SK-N-SH treated with all-trans-retinoic acid at 6 μM for 48 hours (cell line): ENCODE measurements around the gene CNIH1.
"Not testable (repeated sequence)": the region's sequence is repeated elsewhere in the genome, so short reads cannot be mapped to it uniquely, and the experiment has no call there.

Experiments used
- ATAC-seq: fragments of 200-7000 bp; cut with Tn5 transposase; 3 replicates; pipeline ENCODE4 v1.9.1; 2020; ENCODE audit warnings: mild to moderate bottlenecking, moderate library complexity
- ARNTL ChIP-seq: fragments of 450-650 bp; formaldehyde crosslinking; IDR thresholded peaks from 2 replicates; pipeline ENCODE4 v1.5.0; 2020; ENCODE audit warnings: low read depth, mild to moderate bottlenecking, moderate library complexity, borderline replicate concordance
- BACH2 ChIP-seq: fragments of 250-450 bp; sonication (Bioruptor Pico); IDR thresholded peaks from 2 replicates; pipeline ENCODE4 v1.9.0; 2021; ENCODE audit warnings: mild to moderate bottlenecking, borderline replicate concordance
- CSDC2 ChIP-seq: fragments of 250-450 bp; sonication (Bioruptor Pico); IDR thresholded peaks from 2 replicates; pipeline ENCODE4 v1.5.0; 2020; ENCODE audit warnings: mild to moderate bottlenecking, moderate library complexity
- ISL1 ChIP-seq: fragments of 250-450 bp; sonication (Bioruptor Pico); IDR thresholded peaks from 2 replicates; pipeline ENCODE4 v2.1.2; 2022; ENCODE audit warnings: mild to moderate bottlenecking, moderate library complexity
- OSR1 ChIP-seq: fragments of 250-450 bp; sonication (Bioruptor Pico); IDR thresholded peaks from 2 replicates; pipeline ENCODE4 v1.8.0; 2022; ENCODE audit warnings: moderate library complexity, mild to moderate bottlenecking, inconsistent platforms
- PPARA ChIP-seq: fragments of 250-450 bp; sonication (Bioruptor Pico); IDR thresholded peaks from 2 replicates; pipeline ENCODE4 v1.5.0; 2020; ENCODE audit warnings: mild to moderate bottlenecking, borderline replicate concordance
- RARB ChIP-seq: fragments of 250-450 bp; sonication (Bioruptor Pico); IDR thresholded peaks from 2 replicates; pipeline ENCODE4 v1.8.0; 2021; ENCODE audit warnings: mild to moderate bottlenecking, moderate library complexity
- SNAI2 ChIP-seq: fragments of 250-450 bp; sonication (Bioruptor Pico); IDR thresholded peaks from 2 replicates; pipeline ENCODE4 v1.5.0; 2020; ENCODE audit warnings: mild to moderate bottlenecking, moderate library complexity
- TCF4 ChIP-seq: fragments of 250-450 bp; sonication (Bioruptor Pico); IDR thresholded peaks from 2 replicates; pipeline ENCODE4 v1.8.0; 2021; ENCODE audit warnings: mild to moderate bottlenecking, moderate library complexity, borderline replicate concordance
- TOX ChIP-seq: fragments of 250-450 bp; sonication (Bioruptor Pico); IDR thresholded peaks from 2 replicates; pipeline ENCODE4 v1.8.0; 2021; ENCODE audit warnings: mild to moderate bottlenecking, moderate library complexity, borderline replicate concordance
- ZC3H10 ChIP-seq: fragments of 250-450 bp; sonication (Bioruptor Pico); IDR thresholded peaks from 2 replicates; pipeline ENCODE4 v1.5.1; 2021; ENCODE audit warnings: mild to moderate bottlenecking, moderate library complexity
- ZFP3 ChIP-seq: fragments of 250-450 bp; sonication (Bioruptor Pico); IDR thresholded peaks from 2 replicates; pipeline ENCODE4 v1.5.0; 2020; ENCODE audit warnings: mild to moderate bottlenecking, moderate library complexity
- ZFP30 ChIP-seq: fragments of 450-650 bp; formaldehyde crosslinking; IDR thresholded peaks from 2 replicates; pipeline ENCODE4 v1.5.0; 2022; ENCODE audit warnings: mild to moderate bottlenecking, moderate library complexity
- ZNF565 ChIP-seq: fragments of 450-650 bp; formaldehyde crosslinking; conservative IDR thresholded peaks from 2 replicates; pipeline ENCODE4 v1.5.0; 2020; ENCODE audit warnings: low read depth, mild to moderate bottlenecking, moderate library complexity
- ZNF70 ChIP-seq: fragments of 450-650 bp; formaldehyde crosslinking; IDR thresholded peaks from 2 replicates; pipeline ENCODE4 v1.5.0; 2020; ENCODE audit warnings: mild to moderate bottlenecking, moderate library complexity
- ZNF8 ChIP-seq: fragments of 450-650 bp; formaldehyde crosslinking; IDR thresholded peaks from 2 replicates; pipeline ENCODE4 v1.5.0; 2020; ENCODE audit warnings: mild to moderate bottlenecking, moderate library complexity
- TF ChIP-seq, protein P1 (sequence below): fragments of 250-450 bp; sonication (Bioruptor Pico); IDR thresholded peaks from 2 replicates; pipeline ENCODE4 v1.8.0; 2021; ENCODE audit warnings: low read depth, mild to moderate bottlenecking, moderate library complexity, borderline replicate concordance
- TF ChIP-seq, protein P2 (sequence below): fragments of 250-450 bp; sonication (Bioruptor Pico); IDR thresholded peaks from 2 replicates; pipeline ENCODE4 v1.8.0; 2020; ENCODE audit warnings: mild to moderate bottlenecking, moderate library complexity, borderline replicate concordance
- TF ChIP-seq, protein P3 (sequence below): fragments of 250-450 bp; sonication (Bioruptor Pico); IDR thresholded peaks from 2 replicates; pipeline ENCODE4 v1.5.1; 2020; ENCODE audit warnings: low read depth, mild to moderate bottlenecking, moderate library complexity

CNIH1 gene

DNA sequence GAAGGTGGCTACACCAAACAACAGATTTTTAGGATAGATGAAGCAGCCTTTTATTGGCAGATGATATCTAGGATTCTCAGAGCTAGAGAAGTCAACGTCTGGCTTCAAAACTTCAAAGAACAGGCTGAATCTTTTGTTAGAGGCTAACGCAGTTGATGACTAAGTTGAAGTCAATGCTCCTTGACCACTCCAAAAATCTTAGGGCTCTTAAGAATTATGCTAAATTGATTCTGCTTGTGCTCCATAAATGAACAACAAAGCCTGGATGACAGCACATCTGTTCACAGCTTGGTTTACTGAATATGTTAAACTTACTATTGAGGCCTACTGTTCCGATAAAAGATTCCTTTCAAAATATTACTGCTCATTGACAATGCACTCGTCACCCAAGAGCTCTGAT lies 57.3 kb downstream of the CNIH1 start:
- TF ChIP-seq ISL1, result no peak
- no peak for TF ChIP-seq RARB (CRISPR knock-in tag)
- TF ChIP-seq ZFP30, result no peak
- TF ChIP-seq TOX (CRISPR knock-in tag), result no peak
- no peak for TF ChIP-seq PPARA (CRISPR knock-in tag)
- ATAC-seq, result no peak

DNA sequence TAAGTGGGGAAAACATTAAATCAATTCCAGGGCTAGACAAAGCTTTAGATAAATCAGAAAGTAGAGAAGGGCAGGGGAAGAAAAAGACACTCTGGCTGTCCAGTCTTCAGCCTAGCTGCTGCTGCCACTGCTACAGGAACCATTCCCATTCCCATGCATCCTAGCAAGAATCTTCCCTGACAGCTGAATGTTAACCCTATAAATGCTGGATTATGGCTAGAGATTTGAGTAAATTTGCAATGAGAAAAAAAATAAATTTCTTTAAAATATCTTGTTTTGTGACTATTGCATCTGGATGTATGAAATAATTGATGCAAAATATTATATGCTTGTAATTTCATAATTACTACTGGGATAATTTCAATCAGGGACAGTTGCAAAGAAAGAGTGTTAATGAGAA lies 59.4 kb downstream of the CNIH1 start:
- no peak for ATAC-seq
- TF ChIP-seq OSR1, result no peak
- TF ChIP-seq ZNF8, result no peak
- TF ChIP-seq, all 23 proteins: peak for 0

DNA sequence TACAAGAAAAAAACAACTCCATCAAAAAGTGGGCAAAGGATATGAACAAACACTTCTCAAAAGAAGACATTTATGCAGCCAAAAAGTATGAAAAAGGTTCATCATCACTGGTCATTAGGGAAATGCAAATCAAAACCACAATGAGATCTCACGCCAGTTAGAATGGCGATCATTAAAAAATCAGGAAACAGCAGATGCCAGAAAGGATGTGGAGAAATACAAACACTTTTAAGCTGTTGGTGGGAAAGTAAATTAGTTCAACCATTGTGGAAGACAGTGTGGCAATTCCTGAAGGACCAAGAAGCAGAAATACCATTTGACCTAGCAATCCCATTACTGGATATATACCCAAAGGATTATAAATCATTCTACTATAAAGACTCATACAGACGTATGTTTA lies 60.6 kb downstream of the CNIH1 start:
- not testable (repeated sequence) for ATAC-seq

DNA sequence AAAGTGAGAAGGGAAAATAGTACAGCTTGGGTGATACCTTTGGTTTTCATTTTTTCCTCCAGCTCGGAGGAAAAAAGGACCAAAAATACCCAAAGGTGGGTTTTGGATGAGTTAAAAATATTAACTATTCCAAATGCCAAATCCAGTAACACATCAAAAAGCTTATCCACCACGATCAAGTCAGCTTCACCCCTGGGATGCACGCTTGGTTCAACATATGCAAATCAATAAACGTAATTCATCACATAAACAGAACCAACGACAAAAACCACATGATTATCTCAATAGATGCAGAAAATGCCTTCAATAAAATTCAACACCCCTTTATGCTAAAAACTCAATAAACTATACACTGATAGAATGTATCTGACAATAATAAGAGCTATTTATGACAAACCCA lies 62.3 kb downstream of the CNIH1 start:
- ATAC-seq, result not testable (repeated sequence)

DNA sequence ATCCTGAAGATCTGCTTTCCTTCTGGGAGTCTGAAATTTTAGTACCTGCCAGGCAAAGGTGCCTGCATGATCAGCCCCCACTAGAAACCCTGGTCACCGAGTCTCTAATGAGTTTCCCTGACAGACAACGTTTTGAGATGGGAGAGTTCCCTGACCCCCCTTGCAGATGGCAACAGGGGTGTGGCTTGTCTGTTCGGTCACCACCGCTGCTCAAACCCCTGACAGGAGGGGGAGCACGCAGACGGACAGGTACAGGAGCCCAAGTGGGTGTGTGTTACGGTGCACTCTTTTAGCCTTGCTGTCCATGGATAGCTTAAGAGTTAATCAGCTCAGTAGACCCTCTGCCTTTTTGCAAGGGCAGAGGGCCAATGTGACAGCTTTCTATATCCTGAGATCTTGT lies 63.7 kb downstream of the CNIH1 start:
- TF ChIP-seq ARNTL (CRISPR knock-in tag) (no peak), PPARA (CRISPR knock-in tag) (no peak), RARB (CRISPR knock-in tag) (no peak), ZFP30 (no peak), BACH2 (CRISPR knock-in tag) (no peak), CSDC2 (CRISPR knock-in tag) (no peak), ZNF8 (no peak), SNAI2 (CRISPR knock-in tag) (no peak), ZFP3 (no peak), ZNF70 (CRISPR knock-in tag) (no peak)
- TF ChIP-seq, protein P1, sequence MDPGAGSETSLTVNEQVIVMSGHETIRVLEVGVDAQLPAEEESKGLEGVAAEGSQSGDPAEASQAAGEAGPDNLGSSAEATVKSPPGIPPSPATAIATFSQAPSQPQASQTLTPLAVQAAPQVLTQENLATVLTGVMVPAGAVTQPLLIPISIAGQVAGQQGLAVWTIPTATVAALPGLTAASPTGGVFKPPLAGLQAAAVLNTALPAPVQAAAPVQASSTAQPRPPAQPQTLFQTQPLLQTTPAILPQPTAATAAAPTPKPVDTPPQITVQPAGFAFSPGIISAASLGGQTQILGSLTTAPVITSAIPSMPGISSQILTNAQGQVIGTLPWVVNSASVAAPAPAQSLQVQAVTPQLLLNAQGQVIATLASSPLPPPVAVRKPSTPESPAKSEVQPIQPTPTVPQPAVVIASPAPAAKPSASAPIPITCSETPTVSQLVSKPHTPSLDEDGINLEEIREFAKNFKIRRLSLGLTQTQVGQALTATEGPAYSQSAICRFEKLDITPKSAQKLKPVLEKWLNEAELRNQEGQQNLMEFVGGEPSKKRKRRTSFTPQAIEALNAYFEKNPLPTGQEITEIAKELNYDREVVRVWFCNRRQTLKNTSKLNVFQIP, result no peak
- TF ChIP-seq, protein P2, sequence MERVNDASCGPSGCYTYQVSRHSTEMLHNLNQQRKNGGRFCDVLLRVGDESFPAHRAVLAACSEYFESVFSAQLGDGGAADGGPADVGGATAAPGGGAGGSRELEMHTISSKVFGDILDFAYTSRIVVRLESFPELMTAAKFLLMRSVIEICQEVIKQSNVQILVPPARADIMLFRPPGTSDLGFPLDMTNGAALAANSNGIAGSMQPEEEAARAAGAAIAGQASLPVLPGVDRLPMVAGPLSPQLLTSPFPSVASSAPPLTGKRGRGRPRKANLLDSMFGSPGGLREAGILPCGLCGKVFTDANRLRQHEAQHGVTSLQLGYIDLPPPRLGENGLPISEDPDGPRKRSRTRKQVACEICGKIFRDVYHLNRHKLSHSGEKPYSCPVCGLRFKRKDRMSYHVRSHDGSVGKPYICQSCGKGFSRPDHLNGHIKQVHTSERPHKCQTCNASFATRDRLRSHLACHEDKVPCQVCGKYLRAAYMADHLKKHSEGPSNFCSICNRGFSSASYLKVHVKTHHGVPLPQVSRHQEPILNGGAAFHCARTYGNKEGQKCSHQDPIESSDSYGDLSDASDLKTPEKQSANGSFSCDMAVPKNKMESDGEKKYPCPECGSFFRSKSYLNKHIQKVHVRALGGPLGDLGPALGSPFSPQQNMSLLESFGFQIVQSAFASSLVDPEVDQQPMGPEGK (CRISPR knock-in tag), result no peak
- TF ChIP-seq, protein P3, sequence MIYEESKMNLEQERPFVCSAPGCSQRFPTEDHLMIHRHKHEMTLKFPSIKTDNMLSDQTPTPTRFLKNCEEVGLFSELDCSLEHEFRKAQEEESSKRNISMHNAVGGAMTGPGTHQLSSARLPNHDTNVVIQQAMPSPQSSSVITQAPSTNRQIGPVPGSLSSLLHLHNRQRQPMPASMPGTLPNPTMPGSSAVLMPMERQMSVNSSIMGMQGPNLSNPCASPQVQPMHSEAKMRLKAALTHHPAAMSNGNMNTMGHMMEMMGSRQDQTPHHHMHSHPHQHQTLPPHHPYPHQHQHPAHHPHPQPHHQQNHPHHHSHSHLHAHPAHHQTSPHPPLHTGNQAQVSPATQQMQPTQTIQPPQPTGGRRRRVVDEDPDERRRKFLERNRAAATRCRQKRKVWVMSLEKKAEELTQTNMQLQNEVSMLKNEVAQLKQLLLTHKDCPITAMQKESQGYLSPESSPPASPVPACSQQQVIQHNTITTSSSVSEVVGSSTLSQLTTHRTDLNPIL (CRISPR knock-in tag), result no peak
- TF ChIP-seq, all 23 proteins: peak for 0
- no peak for ATAC-seq

DNA sequence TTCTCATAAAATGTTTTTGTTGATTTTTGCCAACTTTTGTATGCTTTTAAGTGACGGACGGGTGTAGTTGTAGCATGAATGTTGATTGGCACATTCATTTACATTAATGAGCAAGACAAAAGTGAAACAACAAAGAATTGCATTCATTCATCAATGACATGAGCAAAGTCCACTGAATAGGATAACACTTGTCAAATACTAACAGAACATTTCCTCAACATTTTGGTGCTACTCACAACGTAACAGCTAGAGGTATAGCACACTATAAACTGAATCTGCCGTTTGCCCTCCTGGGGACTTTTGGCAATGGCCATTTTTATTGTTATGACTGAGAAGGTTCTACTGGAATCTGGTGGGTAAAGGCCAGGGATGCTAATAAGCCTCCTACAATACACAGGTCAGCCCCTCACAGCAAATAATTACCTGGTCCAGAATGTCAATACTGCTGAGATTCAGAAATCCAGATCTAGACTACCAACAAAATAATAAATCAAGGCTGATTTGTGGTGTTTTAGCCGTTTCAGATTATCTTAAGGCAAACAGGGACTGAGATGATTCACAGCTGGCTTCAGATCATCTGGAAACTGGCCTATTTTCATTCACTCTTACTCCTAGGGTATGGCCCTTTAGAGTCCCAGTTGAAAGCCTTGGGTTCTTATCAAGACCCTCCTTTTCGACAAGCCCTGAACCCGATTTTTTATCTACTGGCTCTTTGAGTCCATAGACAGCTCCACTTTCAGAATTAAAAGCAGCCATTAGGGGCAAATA lies 66.9 kb downstream of the CNIH1 start:
- ATAC-seq, result no peak
- TF ChIP-seq ZFP3, result no peak
- no peak for TF ChIP-seq OSR1
- TF ChIP-seq BACH2 (CRISPR knock-in tag), result no peak
- TF ChIP-seq ZNF70 (CRISPR knock-in tag), result no peak
- TF ChIP-seq RARB (CRISPR knock-in tag), result no peak
- no peak for TF ChIP-seq ISL1
- no peak for TF ChIP-seq ZFP30
- TF ChIP-seq, protein P1, result no peak
- TF ChIP-seq ZC3H10 (CRISPR knock-in tag), result no peak
- TF ChIP-seq, protein P3 (CRISPR knock-in tag), result no peak
- no peak for TF ChIP-seq PPARA (CRISPR knock-in tag)
- TF ChIP-seq, protein P2 (CRISPR knock-in tag), result no peak
- TF ChIP-seq ZNF8, result no peak
- no peak for TF ChIP-seq TCF4 (CRISPR knock-in tag)
- no peak for TF ChIP-seq TOX (CRISPR knock-in tag)
- TF ChIP-seq ZNF565 (CRISPR knock-in tag), result no peak
- no peak for TF ChIP-seq CSDC2 (CRISPR knock-in tag)
- no peak for TF ChIP-seq ARNTL (CRISPR knock-in tag)
